GM23338 (cell line): Measurements from ENCODE around the gene PAX5. TPM values are rescaled to one million over a fixed set of nuclear protein-coding genes. Genes with fewer than 3 reads are reported as not detected.

ENCODE experiments used
- ATAC-seq: fragments of 200-7000 bp; cut with Tn5 transposase; 3 replicates; pipeline ENCODE4 v1.9.1; 2020
- DNase-seq: peaks from one replicate; pipeline ENCODE4 v3.0.0-alpha.2; 2015; ENCODE audit warnings: low spot score
- H2AFZ ChIP-seq: fragments of 200-600 bp; sonication (generic); 2 replicates; pipeline ENCODE4 v1.8.0; 2016; ENCODE audit warnings: antibody characterized with exemption, mild to moderate bottlenecking, moderate library complexity
- H3F3A ChIP-seq: fragments of 200-600 bp; sonication (generic); replicated peaks from 2 replicates; pipeline ENCODE4 v1.8.0; 2017; ENCODE audit warnings: antibody characterized with exemption, mixed run types, low read depth
- H3K27ac ChIP-seq: fragments of 200-600 bp; sonication (generic); 2 replicates; pipeline ENCODE4 v1.6.1; 2016; ENCODE audit warnings: low read depth
- H3K27me3 ChIP-seq: fragments of 200-600 bp; sonication (generic); 2 replicates; pipeline ENCODE4 v1.8.0; 2016; ENCODE audit warnings: mild to moderate bottlenecking, mixed run types, moderate library complexity; ENCODE audit not compliant: insufficient read depth
- H3K36me3 ChIP-seq: fragments of 200-600 bp; sonication (generic); 2 replicates; pipeline ENCODE4 v1.8.0; 2016; ENCODE audit warnings: mild to moderate bottlenecking; ENCODE audit not compliant: insufficient read depth
- H3K4me1 ChIP-seq: fragments of 200-600 bp; sonication (generic); 2 replicates; pipeline ENCODE4 v1.8.0; 2016; ENCODE audit warnings: mild to moderate bottlenecking, moderate library complexity; ENCODE audit not compliant: insufficient read depth
- H3K4me2 ChIP-seq: fragments of 200-600 bp; sonication (generic); 2 replicates; pipeline ENCODE4 v1.7.1; 2017; ENCODE audit warnings: mixed run types
- H3K4me3 ChIP-seq: fragments of 200-600 bp; sonication (generic); 2 replicates; pipeline ENCODE4 v1.6.1; 2016; ENCODE audit warnings: mixed run types
- H3K79me2 ChIP-seq: fragments of 200-600 bp; sonication (generic); replicated peaks from 2 replicates; pipeline ENCODE4 v1.8.0; 2017; ENCODE audit warnings: mild to moderate bottlenecking; ENCODE audit not compliant: insufficient read depth
- H3K9me2 ChIP-seq: fragments of 200-600 bp; sonication (generic); 2 replicates; pipeline ENCODE4 v1.8.0; 2017; ENCODE audit not compliant: insufficient read depth
- H4K20me1 ChIP-seq: fragments of 200-600 bp; sonication (generic); replicated peaks from 2 replicates; pipeline ENCODE4 v1.8.0; 2017; ENCODE audit warnings: mild to moderate bottlenecking; ENCODE audit not compliant: insufficient read depth
- H3K27ac Mint-ChIP-seq: 2 replicates; pipeline ENCODE4 v1.8.0; 2020; ENCODE audit warnings: inconsistent platforms, mild to moderate bottlenecking, moderate library complexity, mixed read lengths
- H3K27me3 Mint-ChIP-seq: 3 replicates; pipeline ENCODE4 v1.8.0; 2022; ENCODE audit warnings: low read depth, mild to moderate bottlenecking, moderate library complexity, mixed read lengths, inconsistent platforms; ENCODE audit not compliant: insufficient read depth, poor library complexity
- H3K36me3 Mint-ChIP-seq: 3 replicates; pipeline ENCODE4 v1.8.0; 2021; ENCODE audit warnings: low read depth, mild to moderate bottlenecking, inconsistent platforms, moderate library complexity, mixed read lengths
- H3K4me1 Mint-ChIP-seq: 3 replicates; pipeline ENCODE4 v1.8.0; 2020; ENCODE audit warnings: mild to moderate bottlenecking, inconsistent platforms, mixed read lengths
- H3K4me3 Mint-ChIP-seq: 3 replicates; pipeline ENCODE4 v1.8.0; 2021; ENCODE audit warnings: moderate library complexity, mild to moderate bottlenecking, inconsistent platforms, mixed read lengths
- H3K9me3 Mint-ChIP-seq: 3 replicates; pipeline ENCODE4 v1.8.0; 2020; ENCODE audit warnings: moderate library complexity, mild to moderate bottlenecking, inconsistent platforms, mixed read lengths
- CREB1 ChIP-seq: fragments of 250-450 bp; sonication (Bioruptor Pico); IDR thresholded peaks from 2 replicates; pipeline ENCODE4 v1.5.0; 2020; ENCODE audit warnings: low read depth, mild to moderate bottlenecking, moderate library complexity
- JUNB ChIP-seq: IDR thresholded peaks from one replicate; pipeline ENCODE4 v1.6.1; 2016; ENCODE audit warnings: antibody characterized with exemption; ENCODE audit not compliant: unreplicated experiment
- NANOG ChIP-seq: IDR thresholded peaks from 2 replicates; pipeline ENCODE4 v1.6.1; 2016; ENCODE audit warnings: antibody characterized with exemption, borderline replicate concordance
- POLR2AphosphoS5 ChIP-seq: IDR thresholded peaks from 2 replicates; pipeline ENCODE4 v1.6.1; 2016; ENCODE audit warnings: antibody characterized with exemption, low read depth
- STAT1 ChIP-seq: IDR thresholded peaks from one replicate; pipeline ENCODE4 v1.6.1; 2016; ENCODE audit warnings: antibody characterized with exemption; ENCODE audit not compliant: unreplicated experiment
- ZNF114 ChIP-seq: fragments of 250-450 bp; sonication (Bioruptor Pico); IDR thresholded peaks from 2 replicates; pipeline ENCODE4 v1.5.0; 2020; ENCODE audit warnings: mild to moderate bottlenecking, moderate library complexity
- ZNF331 ChIP-seq: fragments of 250-450 bp; sonication (Bioruptor Pico); IDR thresholded peaks from 2 replicates; pipeline ENCODE4 v1.5.0; 2020; ENCODE audit warnings: low read depth, mild to moderate bottlenecking, moderate library complexity
- polyA plus RNA-seq: library from polyadenylated mRNA; unstranded; fragments of >200 nt; fragmentation: Nextera tagmentation; extraction: Ambion mirVana; gene quantifications from 2 replicates; pipeline ENCODE4 v1.2.1, GENCODE V29; 2016
- total RNA-seq: library from RNA; depleted of rRNA; stranded (reverse); fragments of >200 nt; shearing (Covaris generic); gene quantifications from 2 replicates; pipeline ENCODE4 v1.2.3, GENCODE V29; 2014
- TF ChIP-seq, protein P1 (sequence below), 2 experiments: fragments of 200-600 bp in 1 of 2; sonication (generic) in 1 of 2; conservative IDR thresholded peaks; 2 replicates each; pipeline versions ENCODE4 v1.5.1 to v1.6.1; 2016 to 2017; ENCODE audit warnings: antibody characterized with exemption in 2 of 2, low read depth in 2 of 2, mild to moderate bottlenecking in 2 of 2, moderate library complexity in 1 of 2
- TF ChIP-seq, protein P2 (sequence below): IDR thresholded peaks from 2 replicates; pipeline ENCODE4 v1.6.1; 2016; ENCODE audit warnings: antibody characterized with exemption
- TF ChIP-seq, protein P3 (sequence below): fragments of 250-450 bp; sonication (Bioruptor Pico); IDR thresholded peaks from 2 replicates; pipeline ENCODE4 v1.5.0; 2020; ENCODE audit warnings: mild to moderate bottlenecking, moderate library complexity

Gene PAX5
- total and polyA plus RNA-seq, 2 experiments from 2014 or later, result 0.17 to 0.60 TPM

DNA sequence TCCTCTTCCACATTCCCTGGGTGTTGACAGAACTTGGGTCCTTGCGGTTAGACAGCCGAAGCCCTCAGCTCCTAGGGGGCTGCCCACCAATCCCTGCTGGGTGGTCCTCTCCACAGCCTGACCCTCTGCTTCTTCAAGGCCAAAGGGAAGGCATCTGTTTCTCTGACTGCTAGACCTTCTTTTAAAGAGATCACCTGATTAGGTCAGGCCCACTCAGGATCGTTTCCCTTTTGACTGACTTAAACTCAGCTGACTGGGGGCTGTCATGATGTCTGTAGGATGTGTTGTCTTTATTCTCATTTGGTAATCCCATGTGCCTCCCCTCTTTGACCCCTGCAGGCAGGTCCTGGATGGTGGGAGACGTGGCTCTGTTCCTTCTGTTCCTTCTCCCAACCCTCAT is 207.5 kb downstream of the PAX5 start:
- no peak for DNase-seq
- Histone ChIP-seq H3F3A (no peaks in the 10 kb centered on the region), H3K4me2 (no peak overlapping the region), H4K20me1 (no peaks in the 10 kb centered on the region), H2AFZ (no peak overlapping the region), H3K9me2 (no peaks in the 10 kb centered on the region), H3K4me1 (no peaks in the 10 kb centered on the region), H3K27ac (no peak overlapping the region), H3K27me3 (no peaks in the 10 kb centered on the region), H3K79me2 (no peaks in the 10 kb centered on the region), H3K4me3 (no peak overlapping the region), H3K36me3 (no peaks in the 10 kb centered on the region)
- Mint-ChIP-seq H3K9me3 (no peaks in the 10 kb centered on the region), H3K27me3 (peaks cover 4% of the 10 kb centered on the region), H3K36me3 (no peaks in the 10 kb centered on the region), H3K27ac (no peak overlapping the region), H3K4me1 (peaks cover 10% of the 10 kb centered on the region), H3K4me3 (no peak overlapping the region)
- ATAC-seq, result no peak
- TF ChIP-seq POLR2AphosphoS5 (no peak), ZNF331 (CRISPR knock-in tag) (no peak), NANOG (no peak), STAT1 (no peak), CREB1 (CRISPR knock-in tag) (no peak)
- TF ChIP-seq, protein P1, sequence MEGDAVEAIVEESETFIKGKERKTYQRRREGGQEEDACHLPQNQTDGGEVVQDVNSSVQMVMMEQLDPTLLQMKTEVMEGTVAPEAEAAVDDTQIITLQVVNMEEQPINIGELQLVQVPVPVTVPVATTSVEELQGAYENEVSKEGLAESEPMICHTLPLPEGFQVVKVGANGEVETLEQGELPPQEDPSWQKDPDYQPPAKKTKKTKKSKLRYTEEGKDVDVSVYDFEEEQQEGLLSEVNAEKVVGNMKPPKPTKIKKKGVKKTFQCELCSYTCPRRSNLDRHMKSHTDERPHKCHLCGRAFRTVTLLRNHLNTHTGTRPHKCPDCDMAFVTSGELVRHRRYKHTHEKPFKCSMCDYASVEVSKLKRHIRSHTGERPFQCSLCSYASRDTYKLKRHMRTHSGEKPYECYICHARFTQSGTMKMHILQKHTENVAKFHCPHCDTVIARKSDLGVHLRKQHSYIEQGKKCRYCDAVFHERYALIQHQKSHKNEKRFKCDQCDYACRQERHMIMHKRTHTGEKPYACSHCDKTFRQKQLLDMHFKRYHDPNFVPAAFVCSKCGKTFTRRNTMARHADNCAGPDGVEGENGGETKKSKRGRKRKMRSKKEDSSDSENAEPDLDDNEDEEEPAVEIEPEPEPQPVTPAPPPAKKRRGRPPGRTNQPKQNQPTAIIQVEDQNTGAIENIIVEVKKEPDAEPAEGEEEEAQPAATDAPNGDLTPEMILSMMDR (conservative IDR thresholded peaks at IDR 0.05; ENCODE audit: low read depth in 2 of 2), result no peak

DNA sequence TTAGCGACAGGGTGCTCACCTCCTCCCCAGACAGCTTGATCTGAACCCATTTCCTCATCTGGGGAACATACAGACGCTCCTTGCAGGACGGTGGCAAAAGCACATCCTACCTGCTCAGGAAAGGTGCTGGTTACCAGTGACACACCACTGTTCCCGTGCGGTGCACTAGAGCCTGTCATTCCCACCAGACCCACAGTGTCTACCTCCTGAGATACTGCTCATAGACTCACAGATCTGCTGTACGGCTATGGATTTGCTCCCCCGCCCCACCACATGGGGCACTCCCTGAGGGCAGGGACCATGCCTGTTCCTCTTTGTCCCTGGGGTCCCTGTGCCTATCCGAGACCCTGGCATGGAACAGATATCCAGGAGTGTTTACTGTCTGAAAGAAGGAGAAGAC is 208.9 kb downstream of the PAX5 start:
- no peaks in the 10 kb centered on the region for H3F3A ChIP-seq
- H4K20me1 ChIP-seq, result no peaks in the 10 kb centered on the region
- no peaks in the 10 kb centered on the region for H3K79me2 ChIP-seq
- Mint-ChIP-seq H3K27me3 (peaks cover 4% of the 10 kb centered on the region), H3K4me3 (no peak overlapping the region; the same call in 2 of the 3 replicates), H3K27ac (no peak overlapping the region), H3K36me3 (no peaks in the 10 kb centered on the region; the same call in 2 of the 3 replicates), H3K9me3 (no peaks in the 10 kb centered on the region), H3K4me1 (peaks cover 16% of the 10 kb centered on the region)
- H3K27ac ChIP-seq, result no peak overlapping the region
- no peaks in the 10 kb centered on the region for H3K36me3 ChIP-seq
- H3K4me2 ChIP-seq, result no peak overlapping the region
- no peak for DNase-seq
- no peaks in the 10 kb centered on the region for H3K4me1 ChIP-seq
- no peak overlapping the region for H3K4me3 ChIP-seq
- ATAC-seq, result no peak
- no peaks in the 10 kb centered on the region for H3K27me3 ChIP-seq
- H2AFZ ChIP-seq, result no peak overlapping the region
- H3K9me2 ChIP-seq, result no peaks in the 10 kb centered on the region
- TF ChIP-seq, protein P2, sequence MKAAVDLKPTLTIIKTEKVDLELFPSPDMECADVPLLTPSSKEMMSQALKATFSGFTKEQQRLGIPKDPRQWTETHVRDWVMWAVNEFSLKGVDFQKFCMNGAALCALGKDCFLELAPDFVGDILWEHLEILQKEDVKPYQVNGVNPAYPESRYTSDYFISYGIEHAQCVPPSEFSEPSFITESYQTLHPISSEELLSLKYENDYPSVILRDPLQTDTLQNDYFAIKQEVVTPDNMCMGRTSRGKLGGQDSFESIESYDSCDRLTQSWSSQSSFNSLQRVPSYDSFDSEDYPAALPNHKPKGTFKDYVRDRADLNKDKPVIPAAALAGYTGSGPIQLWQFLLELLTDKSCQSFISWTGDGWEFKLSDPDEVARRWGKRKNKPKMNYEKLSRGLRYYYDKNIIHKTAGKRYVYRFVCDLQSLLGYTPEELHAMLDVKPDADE, result no peak
- TF ChIP-seq ZNF114 (no peak), JUNB (no peak), CREB1 (CRISPR knock-in tag) (no peak), STAT1 (no peak)
- TF ChIP-seq, protein P3, sequence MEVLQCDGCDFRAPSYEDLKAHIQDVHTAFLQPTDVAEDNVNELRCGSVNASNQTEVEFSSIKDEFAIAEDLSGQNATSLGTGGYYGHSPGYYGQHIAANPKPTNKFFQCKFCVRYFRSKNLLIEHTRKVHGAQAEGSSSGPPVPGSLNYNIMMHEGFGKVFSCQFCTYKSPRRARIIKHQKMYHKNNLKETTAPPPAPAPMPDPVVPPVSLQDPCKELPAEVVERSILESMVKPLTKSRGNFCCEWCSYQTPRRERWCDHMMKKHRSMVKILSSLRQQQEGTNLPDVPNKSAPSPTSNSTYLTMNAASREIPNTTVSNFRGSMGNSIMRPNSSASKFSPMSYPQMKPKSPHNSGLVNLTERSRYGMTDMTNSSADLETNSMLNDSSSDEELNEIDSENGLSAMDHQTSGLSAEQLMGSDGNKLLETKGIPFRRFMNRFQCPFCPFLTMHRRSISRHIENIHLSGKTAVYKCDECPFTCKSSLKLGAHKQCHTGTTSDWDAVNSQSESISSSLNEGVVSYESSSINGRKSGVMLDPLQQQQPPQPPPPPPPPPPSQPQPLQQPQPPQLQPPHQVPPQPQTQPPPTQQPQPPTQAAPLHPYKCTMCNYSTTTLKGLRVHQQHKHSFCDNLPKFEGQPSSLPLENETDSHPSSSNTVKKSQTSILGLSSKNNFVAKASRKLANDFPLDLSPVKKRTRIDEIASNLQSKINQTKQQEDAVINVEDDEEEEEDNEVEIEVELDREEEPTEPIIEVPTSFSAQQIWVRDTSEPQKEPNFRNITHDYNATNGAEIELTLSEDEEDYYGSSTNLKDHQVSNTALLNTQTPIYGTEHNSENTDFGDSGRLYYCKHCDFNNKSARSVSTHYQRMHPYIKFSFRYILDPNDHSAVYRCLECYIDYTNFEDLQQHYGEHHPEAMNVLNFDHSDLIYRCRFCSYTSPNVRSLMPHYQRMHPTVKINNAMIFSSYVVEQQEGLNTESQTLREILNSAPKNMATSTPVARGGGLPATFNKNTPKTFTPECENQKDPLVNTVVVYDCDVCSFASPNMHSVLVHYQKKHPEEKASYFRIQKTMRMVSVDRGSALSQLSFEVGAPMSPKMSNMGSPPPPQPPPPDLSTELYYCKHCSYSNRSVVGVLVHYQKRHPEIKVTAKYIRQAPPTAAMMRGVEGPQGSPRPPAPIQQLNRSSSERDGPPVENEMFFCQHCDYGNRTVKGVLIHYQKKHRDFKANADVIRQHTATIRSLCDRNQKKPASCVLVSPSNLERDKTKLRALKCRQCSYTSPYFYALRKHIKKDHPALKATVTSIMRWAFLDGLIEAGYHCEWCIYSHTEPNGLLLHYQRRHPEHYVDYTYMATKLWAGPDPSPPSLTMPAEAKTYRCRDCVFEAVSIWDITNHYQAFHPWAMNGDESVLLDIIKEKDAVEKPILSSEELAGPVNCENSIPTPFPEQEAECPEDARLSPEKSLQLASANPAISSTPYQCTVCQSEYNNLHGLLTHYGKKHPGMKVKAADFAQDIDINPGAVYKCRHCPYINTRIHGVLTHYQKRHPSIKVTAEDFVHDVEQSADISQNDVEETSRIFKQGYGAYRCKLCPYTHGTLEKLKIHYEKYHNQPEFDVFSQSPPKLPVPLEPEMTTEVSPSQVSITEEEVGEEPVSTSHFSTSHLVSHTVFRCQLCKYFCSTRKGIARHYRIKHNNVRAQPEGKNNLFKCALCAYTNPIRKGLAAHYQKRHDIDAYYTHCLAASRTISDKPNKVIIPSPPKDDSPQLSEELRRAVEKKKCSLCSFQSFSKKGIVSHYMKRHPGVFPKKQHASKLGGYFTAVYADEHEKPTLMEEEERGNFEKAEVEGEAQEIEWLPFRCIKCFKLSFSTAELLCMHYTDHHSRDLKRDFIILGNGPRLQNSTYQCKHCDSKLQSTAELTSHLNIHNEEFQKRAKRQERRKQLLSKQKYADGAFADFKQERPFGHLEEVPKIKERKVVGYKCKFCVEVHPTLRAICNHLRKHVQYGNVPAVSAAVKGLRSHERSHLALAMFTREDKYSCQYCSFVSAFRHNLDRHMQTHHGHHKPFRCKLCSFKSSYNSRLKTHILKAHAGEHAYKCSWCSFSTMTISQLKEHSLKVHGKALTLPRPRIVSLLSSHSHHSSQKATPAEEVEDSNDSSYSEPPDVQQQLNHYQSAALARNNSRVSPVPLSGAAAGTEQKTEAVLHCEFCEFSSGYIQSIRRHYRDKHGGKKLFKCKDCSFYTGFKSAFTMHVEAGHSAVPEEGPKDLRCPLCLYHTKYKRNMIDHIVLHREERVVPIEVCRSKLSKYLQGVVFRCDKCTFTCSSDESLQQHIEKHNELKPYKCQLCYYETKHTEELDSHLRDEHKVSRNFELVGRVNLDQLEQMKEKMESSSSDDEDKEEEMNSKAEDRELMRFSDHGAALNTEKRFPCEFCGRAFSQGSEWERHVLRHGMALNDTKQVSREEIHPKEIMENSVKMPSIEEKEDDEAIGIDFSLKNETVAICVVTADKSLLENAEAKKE (CRISPR knock-in tag), result no peak
